Esophagus squamous epithelium (tissue), 5 donors: Measurements from ENCODE around the gene CHAD. TPM values are rescaled to one million over a fixed set of nuclear protein-coding genes. Genes with fewer than 3 reads are reported as not detected.

Experiments used
- DNase-seq: peaks from one replicate; lab custom pipeline; 2025; lab: John Stamatoyannopoulos, UW
- H3K27ac ChIP-seq, 4 donors: fragments of 200-600 bp; sonication (generic); one replicate each; pipeline ENCODE4 v1.5.1; 2016 to 2019; ENCODE audit warnings: mild to moderate bottlenecking in 1 of 4
- H3K27me3 ChIP-seq, 4 donors: fragments of 200-600 bp; sonication (generic); 1 replicate in 3 of 4; 2 replicates in 1 of 4; pipeline versions ENCODE4 v1.5.1 to v1.6.0; 2017 to 2021; ENCODE audit warnings: antibody characterized with exemption in 1 of 4
- H3K36me3 ChIP-seq, 3 donors: fragments of 200-600 bp; sonication (generic); one replicate each; pipeline ENCODE4 v1.5.1; 2016 to 2019
- H3K4me1 ChIP-seq, 3 donors: fragments of 200-600 bp; sonication (generic); one replicate each; pipeline ENCODE4 v1.5.1; 2017 to 2019
- H3K4me3 ChIP-seq, 4 donors: fragments of 200-600 bp; sonication (generic); 1 replicate in 3 of 4; 2 replicates in 1 of 4; pipeline ENCODE4 v1.5.1; 2016 to 2019; ENCODE audit warnings: mild to moderate bottlenecking in 2 of 4, moderate library complexity in 1 of 4
- H3K9me3 ChIP-seq, 3 donors: fragments of 200-600 bp; sonication (generic); one replicate each; pipeline ENCODE4 v1.5.1; 2016 to 2019
- CTCF ChIP-seq, 6 experiments: fragments of 450-650 bp in 4 of 6; fragments of 200-600 bp in 2 of 6; sonication (generic) in 2 of 6; IDR thresholded peaks; one replicate each; pipeline ENCODE4 v1.5.1; 2016 to 2019; ENCODE audit warnings: antibody characterized with exemption in 6 of 6, mild to moderate bottlenecking in 4 of 6, moderate library complexity in 4 of 6
- POLR2A ChIP-seq, 4 donors: fragments of 450-650 bp; IDR thresholded peaks; one replicate each; pipeline ENCODE4 v1.6.1; 2017; ENCODE audit warnings: antibody characterized with exemption in 4 of 4, mild to moderate bottlenecking in 4 of 4, moderate library complexity in 3 of 4
- WGBS, 2 donors: methylation state at CpG; one replicate each; pipeline ENCODE4 v1.1.5; 2018; 5-methylcytosine and 5-hydroxymethylcytosine counted together
- intact Hi-C: fragments of 100-400 bp; cut with DNase I; formaldehyde crosslinking; loops from one replicate; pipeline ENCODE4 v1.15.0; 2022
- total RNA-seq, 4 donors: library from RNA; depleted of rRNA; stranded (reverse); fragments of >200 nt; gene quantifications; one replicate each; pipeline ENCODE4 v1.1.0, GENCODE V29; 2016
- donor health status: DM: yes; HTN: yes; CAD: no.

Gene CHAD
- total RNA-seq, 4 donors from 2014 or later: 0.19 to 0.80 TPM; not detected in 2

GRCh38 chr17:50440172-50440837, 28.4 kb downstream of the CHAD start:
- 41 to 49% methylated on average over 2 to 3 of the region's 4 CpGs for WGBS, 2 donors
- intact Hi-C loops: no loop called here
- H3K4me3 ChIP-seq: no peak overlapping the region
- H3K27me3 ChIP-seq: no peaks in the 10 kb centered on the region
- peak overlapping the region in 2 of 4 donors; percentile 3 to 36 for H3K27ac ChIP-seq
- no peaks in the 10 kb centered on the region for H3K9me3 ChIP-seq
- TF ChIP-seq POLR2A (IDR thresholded peaks at IDR 0.05) (no peak), CTCF (IDR thresholded peaks at IDR 0.05) (no peak)
- no peak for DNase-seq
- no peaks in the 10 kb centered on the region for H3K36me3 ChIP-seq
- H3K4me1 ChIP-seq: peaks cover 7 to 40% (median 13%) of the 10 kb centered on the region in 3 donors

GRCh38 chr17:50439008-50439407, 29.7 kb downstream of the CHAD start:
- Histone ChIP-seq H3K4me3 (no peak overlapping the region), H3K27me3 (no peaks in the 10 kb centered on the region), H3K4me1 (peaks cover 7 to 36% (median 13%) of the 10 kb centered on the region in 3 donors), H3K36me3 (no peaks in the 10 kb centered on the region), H3K9me3 (no peaks in the 10 kb centered on the region), H3K27ac (no peak overlapping the region)
- intact Hi-C loops: no loop called here
- TF ChIP-seq CTCF (IDR thresholded peaks at IDR 0.05) (no peak), POLR2A (IDR thresholded peaks at IDR 0.05) (no peak)
- WGBS, 2 donors: 88 to 98% methylated on average over 4 of the region's 4 CpGs
- no peak for DNase-seq

GRCh38 chr17:50437409-50437808, 31.3 kb downstream of the CHAD start:
- Histone ChIP-seq H3K27me3 (no peaks in the 10 kb centered on the region), H3K27ac (no peak overlapping the region), H3K4me1 (peaks cover under 1 to 20% (median 4%) of the 10 kb centered on the region in 3 donors), H3K9me3 (no peaks in the 10 kb centered on the region), H3K4me3 (no peak overlapping the region), H3K36me3 (peaks cover 0 to under 1% (median 0%) of the 10 kb centered on the region in 3 donors)
- intact Hi-C loops: no loop called here
- TF ChIP-seq POLR2A (IDR thresholded peaks at IDR 0.05): no peak
- no peak for TF ChIP-seq CTCF (IDR thresholded peaks at IDR 0.05)
- DNase-seq: no peak
- WGBS, 2 donors: 95 to 98% methylated on average over 4 of the region's 4 CpGs

GRCh38 chr17:50432125-50432762, 36.4 kb downstream of the CHAD start:
- H3K27ac ChIP-seq: no peak overlapping the region

More at GRCh38 chr17:50432125-50432762, 36.4 kb downstream of the CHAD start:
- no peaks in the 10 kb centered on the region for H3K27me3 ChIP-seq
- no peak for TF ChIP-seq POLR2A (IDR thresholded peaks at IDR 0.05)
- TF ChIP-seq CTCF (IDR thresholded peaks at IDR 0.05): no peak
- intact Hi-C loops: no loop called here
- no peak overlapping the region for H3K4me3 ChIP-seq
- 61 to 91% methylated on average over 4 of the region's 4 CpGs for WGBS, 2 donors
- peaks cover 6 to 41% (median 21%) of the 10 kb centered on the region in 3 donors for H3K4me1 ChIP-seq
- no peaks in the 10 kb centered on the region for H3K9me3 ChIP-seq
- peaks cover 0 to 7% (median 0%) of the 10 kb centered on the region in 3 donors for H3K36me3 ChIP-seq
- DNase-seq: no peak
